ENCODE data around the gene CCN6. TPM values are rescaled to one million over a fixed set of nuclear protein-coding genes. Genes with fewer than 3 reads are reported as not detected.

The CCN6 gene
- total RNA-seq, 4 donors from 2014 or later, result 0.38 TPM; not detected in 3

DNA sequence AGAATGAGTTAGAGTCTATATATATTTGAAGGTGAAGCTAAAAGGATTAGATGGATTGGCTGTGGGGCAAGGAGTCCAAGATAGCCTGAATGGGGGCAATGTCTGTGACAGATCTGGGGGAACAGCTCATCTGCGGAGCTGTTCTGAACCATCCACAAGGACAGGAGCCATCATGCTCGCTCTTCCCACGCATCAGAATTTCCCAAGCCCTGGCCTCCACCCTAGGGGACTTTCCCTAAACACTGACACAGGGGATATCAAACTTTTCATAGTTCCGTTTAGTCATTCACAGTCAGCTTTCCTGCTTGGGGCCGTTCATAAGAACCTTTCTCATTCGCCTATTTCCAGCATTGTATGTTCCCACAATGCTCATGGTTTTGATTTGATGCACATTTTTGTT, 37.6 kb upstream of the CCN6 start:
- H3K27me3 ChIP-seq, result no peaks in the 10 kb centered on the region
- peaks cover 3 to 43% (median 17%) of the 10 kb centered on the region in 3 donors for H3K4me1 ChIP-seq
- H3K9me3 ChIP-seq, result no peaks in the 10 kb centered on the region
- H3K36me3 ChIP-seq, result no peaks in the 10 kb centered on the region
- intact Hi-C loops (cut with DNase I), result no loop called here
- TF ChIP-seq, protein P1, sequence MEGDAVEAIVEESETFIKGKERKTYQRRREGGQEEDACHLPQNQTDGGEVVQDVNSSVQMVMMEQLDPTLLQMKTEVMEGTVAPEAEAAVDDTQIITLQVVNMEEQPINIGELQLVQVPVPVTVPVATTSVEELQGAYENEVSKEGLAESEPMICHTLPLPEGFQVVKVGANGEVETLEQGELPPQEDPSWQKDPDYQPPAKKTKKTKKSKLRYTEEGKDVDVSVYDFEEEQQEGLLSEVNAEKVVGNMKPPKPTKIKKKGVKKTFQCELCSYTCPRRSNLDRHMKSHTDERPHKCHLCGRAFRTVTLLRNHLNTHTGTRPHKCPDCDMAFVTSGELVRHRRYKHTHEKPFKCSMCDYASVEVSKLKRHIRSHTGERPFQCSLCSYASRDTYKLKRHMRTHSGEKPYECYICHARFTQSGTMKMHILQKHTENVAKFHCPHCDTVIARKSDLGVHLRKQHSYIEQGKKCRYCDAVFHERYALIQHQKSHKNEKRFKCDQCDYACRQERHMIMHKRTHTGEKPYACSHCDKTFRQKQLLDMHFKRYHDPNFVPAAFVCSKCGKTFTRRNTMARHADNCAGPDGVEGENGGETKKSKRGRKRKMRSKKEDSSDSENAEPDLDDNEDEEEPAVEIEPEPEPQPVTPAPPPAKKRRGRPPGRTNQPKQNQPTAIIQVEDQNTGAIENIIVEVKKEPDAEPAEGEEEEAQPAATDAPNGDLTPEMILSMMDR (IDR thresholded peaks at IDR 0.05), result no peak
- no peak for TF ChIP-seq POLR2A (IDR thresholded peaks at IDR 0.05)
- no peak overlapping the region for H3K4me3 ChIP-seq
- 29 to 34% methylated on average over 6 of the region's 6 CpGs for WGBS, 2 donors
- H3K27ac ChIP-seq, result no peak overlapping the region
- DNase-seq, result no peak

- no peak overlapping the region for H3K27ac ChIP-seq
- intact Hi-C loops (cut with DNase I), result no loop called here
- TF ChIP-seq, protein P1 (IDR thresholded peaks at IDR 0.05), result no peak
- no peak for TF ChIP-seq POLR2A (IDR thresholded peaks at IDR 0.05)
- WGBS, 2 donors, result 78 to 100% methylated on average over 3 to 4 of the region's 4 CpGs
- no peaks in the 10 kb centered on the region for H3K9me3 ChIP-seq
- no peak for DNase-seq
- peaks cover 3 to 43% (median 17%) of the 10 kb centered on the region in 3 donors for H3K4me1 ChIP-seq
- H3K4me3 ChIP-seq, result no peak overlapping the region
- no peaks in the 10 kb centered on the region for H3K36me3 ChIP-seq
- H3K27me3 ChIP-seq, result no peaks in the 10 kb centered on the region
These were observed 36.7 kb upstream of the CCN6 start for GRCh38 chr6:112017169-112017568.

GRCh38 chr6:112017760-112018537, 36.0 kb upstream of the CCN6 start:
- Histone ChIP-seq H3K27me3 (no peaks in the 10 kb centered on the region), H3K4me1 (peaks cover 3 to 43% (median 17%) of the 10 kb centered on the region in 3 donors), H3K36me3 (no peaks in the 10 kb centered on the region), H3K9me3 (no peaks in the 10 kb centered on the region), H3K4me3 (no peak overlapping the region), H3K27ac (peak overlapping the region in 1 of 4 donors; percentile 51)
- WGBS, 2 donors, result 67 to 82% methylated on average over 7 of the region's 7 CpGs
- TF ChIP-seq, protein P1 (IDR thresholded peaks at IDR 0.05), result no peak
- TF ChIP-seq POLR2A (IDR thresholded peaks at IDR 0.05), result no peak
- intact Hi-C loops (cut with DNase I), result no loop called here
- DNase-seq, result no peak

GRCh38 chr6:112018619-112019416, 35.1 kb upstream of the CCN6 start:
- peaks cover 3 to 43% (median 17%) of the 10 kb centered on the region in 3 donors for H3K4me1 ChIP-seq
- TF ChIP-seq, protein P1 (IDR thresholded peaks at IDR 0.05), result no peak
- TF ChIP-seq POLR2A (IDR thresholded peaks at IDR 0.05), result no peak
- no peak for DNase-seq

GRCh38 chr6:112019589-112019988, 34.3 kb upstream of the CCN6 start:
- peaks cover 0 to 38% (median 13%) of the 10 kb centered on the region in 3 donors for H3K4me1 ChIP-seq
- 100% methylated on average over 1 of the region's 1 CpG for WGBS, 2 donors
- no peaks in the 10 kb centered on the region for H3K36me3 ChIP-seq
- no peak for DNase-seq
- intact Hi-C loops (cut with DNase I), result no loop called here
- TF ChIP-seq, protein P1 (IDR thresholded peaks at IDR 0.05), result no peak
- no peak for TF ChIP-seq POLR2A (IDR thresholded peaks at IDR 0.05)
- no peaks in the 10 kb centered on the region for H3K27me3 ChIP-seq
- H3K4me3 ChIP-seq, result no peak overlapping the region
- peak overlapping the region in 2 of 4 donors; percentile 30 to 59 for H3K27ac ChIP-seq
- peaks cover 0 to 3% (median 0%) of the 10 kb centered on the region in 3 donors for H3K9me3 ChIP-seq

More at GRCh38 chr6:112018619-112019416, 35.1 kb upstream of the CCN6 start:
- peak overlapping the region in 2 of 4 donors; percentile 28 to 59 for H3K27ac ChIP-seq
- WGBS, 2 donors, result 63 to 66% methylated on average over 12 of the region's 12 CpGs
- no peaks in the 10 kb centered on the region for H3K27me3 ChIP-seq
- intact Hi-C loops (cut with DNase I), result no loop called here
- no peak overlapping the region for H3K4me3 ChIP-seq
- H3K9me3 ChIP-seq, result peaks cover 0 to 2% (median 0%) of the 10 kb centered on the region in 3 donors
- H3K36me3 ChIP-seq, result no peaks in the 10 kb centered on the region
